Ecto neural progenitor cell (in vitro differentiated cells): Measurements from ENCODE around the gene RNU1-2.
"Not testable (repeated sequence)": the region's sequence is repeated elsewhere in the genome, so short reads cannot be mapped to it uniquely, and the experiment has no call there.

Experiments used
- DNase-seq: peaks from one replicate; pipeline ENCODE4 v3.0.0-alpha.2; 2018; ENCODE audit warnings: low spot score

The RNU1-2 gene

DNA sequence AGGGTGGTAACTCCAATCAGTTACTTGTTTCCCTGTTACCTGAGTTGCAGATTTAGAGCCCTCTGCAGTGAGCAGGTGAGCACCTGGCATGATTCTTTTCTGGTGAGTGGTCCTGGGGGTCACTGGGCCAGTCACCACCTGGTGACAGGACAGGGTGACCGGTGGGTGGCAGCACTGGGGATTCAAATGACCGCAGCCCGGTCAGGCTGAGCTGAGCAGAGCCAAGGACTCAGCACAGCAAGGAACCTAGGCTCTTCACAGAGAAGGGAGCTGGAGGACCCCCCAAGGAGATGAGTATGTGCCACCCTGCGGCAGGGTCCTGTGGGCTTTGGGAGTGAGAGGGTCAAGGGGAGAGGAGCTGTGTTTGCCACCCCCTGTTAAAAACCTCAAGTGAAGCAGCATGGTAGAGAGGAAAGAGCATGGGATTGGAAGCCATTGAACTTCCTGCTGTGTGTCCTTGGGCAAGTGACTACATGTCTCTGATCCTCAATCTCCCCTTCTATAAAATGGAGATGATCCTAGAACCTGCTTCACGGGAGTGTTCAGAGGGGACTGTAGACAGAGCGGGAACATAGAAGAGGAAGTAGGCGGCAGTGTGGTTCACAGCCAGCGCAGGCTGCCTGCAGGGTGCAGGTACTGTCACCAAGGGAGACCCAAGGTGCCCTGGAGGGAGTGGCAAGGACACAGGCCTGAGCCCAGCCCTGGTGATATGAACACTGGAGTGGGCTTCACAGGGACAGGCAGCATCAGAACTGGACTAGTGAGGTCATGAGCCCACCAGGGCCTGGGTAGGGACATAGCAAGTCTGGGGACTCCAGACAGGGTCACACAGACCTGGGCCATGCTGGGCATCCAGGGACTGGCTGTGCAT is 16.3 kb downstream of the RNU1-2 start:
- not testable (repeated sequence) for DNase-seq

DNA sequence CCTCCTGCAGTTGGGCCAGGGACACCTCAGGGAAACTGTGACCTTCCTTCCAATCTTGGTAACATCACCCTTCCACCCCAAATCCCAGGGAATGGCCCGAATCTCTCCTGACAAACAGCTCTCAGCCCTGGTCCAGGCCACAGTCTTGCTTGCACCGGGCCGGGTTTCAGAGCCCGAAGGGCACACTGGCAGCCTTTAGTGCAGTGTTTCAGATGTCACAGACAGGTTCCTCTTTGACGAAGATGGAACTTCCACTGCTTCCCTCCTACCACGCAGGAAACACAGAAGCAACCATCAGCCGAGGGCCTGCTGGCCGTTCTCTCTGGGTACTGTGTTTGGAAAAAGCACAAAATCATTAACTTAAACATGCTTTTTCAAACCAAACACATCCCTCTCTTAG is 17.0 kb downstream of the RNU1-2 start:
- not testable (repeated sequence) for DNase-seq

DNA sequence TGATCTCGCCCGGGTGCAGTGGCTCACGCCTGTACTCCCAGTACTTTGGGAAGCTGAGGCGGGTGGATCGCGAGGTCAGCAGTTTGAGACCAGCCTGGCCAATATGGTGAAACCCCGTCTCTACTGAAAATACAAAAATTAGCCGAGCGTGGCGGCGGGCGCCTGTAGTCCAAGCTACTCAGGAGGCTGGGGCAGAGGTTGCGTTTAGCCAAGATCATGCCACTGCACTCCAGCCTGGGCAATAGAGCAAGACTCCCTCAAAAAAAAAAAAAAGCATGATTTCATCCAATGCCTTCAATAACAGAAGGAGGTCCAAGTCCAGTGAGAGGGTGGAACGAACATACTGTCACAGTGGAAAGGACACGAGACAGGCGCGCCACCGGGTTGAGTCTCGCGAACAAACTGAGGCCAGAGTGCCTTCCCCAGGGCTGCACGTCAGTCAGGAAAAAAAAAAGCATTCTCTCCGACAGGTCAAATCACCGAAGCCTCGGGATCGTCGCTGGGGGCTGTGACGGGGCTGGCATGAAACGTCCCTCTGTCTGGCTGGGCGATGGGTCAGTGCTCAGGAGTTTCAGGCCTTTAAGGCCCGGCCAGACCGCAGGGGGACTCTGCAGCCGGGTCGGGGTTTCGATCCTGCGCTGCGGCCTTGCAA is 17.5 kb downstream of the RNU1-2 start:
- DNase-seq = no peak

DNA sequence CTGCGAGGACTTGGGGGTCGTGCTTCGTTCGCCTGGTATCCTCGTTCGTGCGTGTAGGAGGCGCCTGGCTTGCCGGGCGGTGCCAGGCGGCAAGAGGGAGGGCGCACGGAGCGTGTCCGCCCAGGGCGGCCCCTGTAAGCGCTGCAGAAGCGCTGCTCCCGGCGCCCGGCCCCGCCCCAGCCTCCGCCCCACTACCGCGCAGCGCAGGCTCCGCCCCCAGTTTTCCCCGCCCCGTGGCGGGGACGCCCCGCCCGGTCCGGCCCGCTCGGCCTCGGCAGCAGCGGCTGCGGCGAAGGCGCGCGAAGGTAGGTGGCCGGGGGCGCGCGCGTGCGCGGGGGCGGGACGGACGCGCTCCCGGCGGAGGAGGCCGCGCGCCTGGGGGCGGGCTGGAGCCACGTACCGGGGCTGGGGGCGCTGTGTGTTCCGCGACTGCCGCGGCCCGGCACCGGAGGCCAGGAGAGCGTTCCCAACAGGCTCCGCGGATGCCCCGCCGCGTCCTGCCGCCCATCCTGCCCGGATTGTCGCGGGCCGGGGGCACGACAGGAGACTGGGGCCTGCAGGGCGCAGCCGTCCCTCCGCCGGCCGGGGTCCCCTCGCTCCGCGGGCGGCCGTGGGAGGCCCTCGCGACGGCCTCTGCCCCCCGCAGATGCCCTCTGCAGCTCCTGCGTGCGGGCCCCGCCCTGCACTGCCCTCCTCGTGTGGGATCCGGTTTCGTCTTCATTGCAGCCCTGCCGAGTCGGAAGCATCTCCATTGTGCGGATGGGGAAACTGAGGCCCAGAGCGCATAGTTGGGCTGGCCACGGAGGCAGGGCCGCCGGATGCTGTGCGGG is 18.3 kb downstream of the RNU1-2 start:
- peak; percentile 96 for DNase-seq

DNA sequence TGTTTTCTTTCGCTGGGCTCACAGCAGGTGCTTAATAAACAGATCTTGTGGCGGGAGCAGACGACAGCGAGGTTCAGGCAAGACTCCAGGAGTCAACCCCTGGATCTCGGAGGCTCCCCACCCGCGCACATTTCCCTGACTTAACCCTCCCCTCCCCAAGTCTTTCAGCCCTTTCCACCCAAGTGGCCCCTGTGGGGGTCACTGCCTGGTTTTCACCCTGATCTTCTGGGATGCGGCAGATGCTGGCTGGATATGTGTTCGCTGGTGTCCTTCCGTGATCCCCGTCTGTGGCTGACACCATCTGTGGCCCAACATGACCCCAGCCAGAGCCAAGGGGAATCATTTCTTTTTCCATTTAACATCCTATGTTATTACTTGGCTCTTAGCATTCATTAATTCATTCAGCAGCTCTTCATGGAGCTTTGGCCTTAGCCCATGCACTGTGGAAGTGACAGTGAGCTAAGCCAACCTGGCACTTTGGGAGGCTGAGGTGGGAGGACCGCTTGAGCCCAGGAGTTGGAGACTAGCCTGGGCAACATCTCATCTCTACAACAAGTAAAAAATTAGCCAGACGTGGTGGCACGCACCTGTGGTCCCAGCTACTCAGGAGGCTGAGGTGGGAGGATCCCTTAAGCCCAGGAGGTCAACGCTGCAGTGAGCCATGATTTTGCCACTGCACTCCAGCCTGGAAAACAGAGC is 19.3 kb downstream of the RNU1-2 start:
- DNase-seq = not testable (repeated sequence)

DNA sequence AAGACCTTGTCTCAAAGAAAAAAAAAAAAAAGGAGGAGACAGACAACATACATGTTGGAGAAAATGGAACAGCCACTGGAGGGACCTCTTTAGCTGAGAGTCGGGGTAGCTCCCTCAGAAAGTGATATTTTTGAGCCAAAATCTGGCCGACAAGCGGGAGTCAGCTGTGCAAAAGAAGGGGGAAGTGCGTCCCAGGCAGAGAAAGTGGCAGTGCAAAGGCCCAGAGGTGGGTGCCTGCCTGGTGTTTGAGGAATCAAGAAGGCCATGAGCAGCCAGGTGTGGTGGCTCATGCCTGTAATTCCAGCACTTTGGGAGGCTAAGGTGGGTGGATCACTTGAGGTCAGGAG is 19.8 kb downstream of the RNU1-2 start:
- no peak for DNase-seq

DNA sequence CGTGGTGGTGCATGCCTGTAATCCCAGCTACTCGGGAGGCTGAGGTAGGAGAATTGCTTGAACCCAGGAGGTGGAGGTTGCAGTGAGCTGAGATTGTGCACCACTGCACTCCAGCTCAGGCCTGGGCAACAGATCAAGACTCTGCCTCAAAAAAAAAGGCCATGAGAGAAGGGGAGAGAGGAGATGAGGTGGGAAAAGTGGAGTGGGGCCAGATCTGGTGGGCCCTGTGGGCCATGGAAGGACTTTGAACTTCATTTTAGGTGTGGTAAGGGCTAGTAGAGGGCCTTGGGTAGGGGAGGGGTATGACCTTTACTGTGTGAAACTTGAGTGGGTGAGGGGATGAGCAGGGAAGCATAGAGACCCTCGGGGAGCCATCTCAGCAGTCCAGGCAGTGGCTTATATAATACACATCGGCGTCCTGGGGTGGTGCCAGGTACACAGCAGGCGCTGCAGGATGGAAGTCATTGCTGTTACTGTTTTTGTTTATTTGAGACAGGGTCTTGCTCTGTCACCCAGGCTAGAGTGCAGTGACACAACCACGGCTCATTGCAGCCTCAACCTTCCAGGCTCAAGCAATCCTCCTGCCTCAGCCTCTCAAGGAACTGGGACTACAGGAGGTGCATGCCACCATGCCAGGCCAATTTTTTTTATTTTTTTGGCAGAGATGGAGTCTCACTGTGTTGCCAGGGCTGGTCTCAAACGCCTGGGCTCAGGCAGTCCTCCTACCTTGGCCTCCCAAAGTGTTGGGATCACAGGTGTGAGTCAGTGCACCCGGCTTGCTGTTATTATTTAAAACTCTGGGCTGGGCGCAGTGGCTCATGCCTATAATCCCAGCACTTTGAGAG is 20.5 kb downstream of the RNU1-2 start:
- DNase-seq = not testable (repeated sequence)

DNA sequence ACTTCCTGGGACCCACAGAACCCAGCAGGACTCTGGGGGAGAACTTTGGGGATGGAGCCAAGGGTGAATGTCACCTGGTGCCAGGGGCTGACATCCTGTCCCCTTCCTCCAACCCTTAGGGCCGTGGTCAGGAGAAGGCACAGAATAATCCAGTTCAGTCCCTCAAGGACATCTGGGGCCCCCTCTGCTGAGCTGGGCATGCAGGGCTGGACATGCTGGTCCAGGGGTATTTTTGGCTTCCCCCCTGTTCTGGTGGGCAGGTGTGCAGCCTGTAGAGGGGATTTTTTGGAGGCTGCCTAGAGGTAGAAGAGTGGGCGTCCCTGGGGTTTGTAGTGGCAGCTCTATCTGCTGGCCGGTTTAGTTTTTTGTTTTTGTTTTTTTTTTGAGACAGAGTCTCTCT is 22.6 kb downstream of the RNU1-2 start:
- no peak for DNase-seq

DNA sequence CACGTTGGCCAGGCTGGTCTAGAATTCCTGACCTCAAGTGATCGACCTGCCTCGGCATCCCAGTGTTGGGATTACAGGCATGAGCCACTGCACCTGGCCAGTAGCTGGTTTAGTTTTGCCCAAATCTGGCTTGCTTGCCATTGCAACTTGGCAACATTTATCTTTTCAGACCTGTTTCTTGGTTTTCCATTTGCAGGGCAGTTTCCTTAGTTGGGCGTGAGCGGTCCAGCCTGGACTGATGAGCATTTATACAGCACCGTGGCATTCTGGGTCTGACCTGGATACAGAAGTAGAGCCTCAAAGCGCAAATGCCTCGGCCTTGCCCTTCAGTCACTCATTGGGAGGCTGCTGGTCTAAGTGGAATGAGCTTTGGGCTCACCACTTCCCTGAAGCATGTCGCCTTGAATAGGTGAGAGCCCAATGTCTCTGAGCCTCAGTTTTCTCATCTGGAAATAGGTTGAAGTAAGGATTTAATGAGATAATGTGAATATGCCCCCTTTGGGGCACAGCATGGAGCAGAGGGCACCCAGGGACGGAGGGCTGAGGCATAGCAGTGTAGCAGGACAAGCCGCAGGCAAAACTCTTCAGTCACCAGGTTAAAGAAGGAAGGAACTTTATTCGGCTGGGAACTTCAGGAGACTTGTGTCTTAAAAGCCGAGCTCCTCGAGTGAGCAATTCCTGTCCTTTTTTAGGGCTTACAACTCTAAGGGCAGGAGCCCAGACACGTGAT is 23.3 kb downstream of the RNU1-2 start:
- DNase-seq = not testable (repeated sequence)

DNA sequence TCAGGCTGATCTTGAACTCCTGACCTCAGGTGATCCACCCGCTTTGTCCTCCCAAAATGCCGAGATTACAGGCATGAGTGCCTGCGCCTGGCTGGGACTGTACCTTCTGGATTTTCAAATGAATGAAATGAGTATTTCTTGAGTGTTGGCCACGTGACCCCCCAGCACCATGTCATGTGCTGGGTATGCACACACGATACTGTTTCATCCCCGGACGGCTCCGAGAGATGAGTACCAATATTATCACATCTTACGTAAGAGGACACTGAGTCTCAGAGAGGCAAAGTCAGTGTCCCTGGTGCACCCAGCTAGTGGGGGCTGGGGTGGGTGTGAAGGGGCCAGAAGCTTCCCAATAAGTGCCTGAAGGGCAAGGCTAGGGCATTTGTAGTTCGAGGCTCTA is 25.2 kb downstream of the RNU1-2 start:
- no peak for DNase-seq

DNA sequence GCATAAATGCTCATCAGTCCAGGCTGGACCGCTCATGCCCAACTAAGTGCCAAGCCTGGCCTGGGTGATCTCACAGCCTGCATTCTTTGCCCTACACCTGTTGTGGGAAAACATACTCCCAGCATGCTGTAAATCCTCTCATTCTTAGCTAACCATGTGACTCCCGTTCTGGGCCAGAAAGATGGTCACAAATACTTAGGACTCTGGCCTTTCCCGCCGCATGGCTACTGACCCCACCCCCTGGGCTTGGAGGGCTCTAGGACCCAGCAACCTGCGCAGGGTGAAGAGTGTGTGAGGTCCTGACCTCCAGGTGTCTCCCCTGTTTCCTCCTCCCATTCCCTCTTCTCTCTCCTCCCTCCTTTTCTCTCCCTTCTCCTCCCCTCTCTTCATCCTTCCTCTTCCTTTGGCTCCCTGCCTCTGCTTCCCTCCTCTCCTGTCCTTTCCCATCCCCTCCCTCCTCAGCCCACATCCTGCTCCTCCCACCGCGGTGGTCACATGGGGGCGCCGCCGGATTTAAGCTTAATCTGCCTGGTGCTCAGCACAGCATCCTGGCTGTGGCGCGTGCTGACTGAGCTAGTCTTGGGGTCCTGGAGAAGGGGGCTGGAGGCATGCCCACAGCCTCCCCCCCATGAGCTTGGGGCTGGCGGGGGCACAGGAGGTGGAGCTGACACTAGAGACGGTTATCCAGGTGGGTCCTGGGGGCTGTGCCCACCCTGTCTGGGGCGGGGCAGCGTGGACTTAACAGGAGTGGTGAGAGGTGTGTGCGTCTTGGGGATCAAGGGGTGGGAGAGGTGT is 25.8 kb downstream of the RNU1-2 start, which contains the start of gene CROCC:
TSS of gene CROCC (plus strand) at position 541 of the 795 bp plus-strand sequence. CDS start at position 629, 88 bp downstream.
- DNase-seq = peak; percentile 90

DNA sequence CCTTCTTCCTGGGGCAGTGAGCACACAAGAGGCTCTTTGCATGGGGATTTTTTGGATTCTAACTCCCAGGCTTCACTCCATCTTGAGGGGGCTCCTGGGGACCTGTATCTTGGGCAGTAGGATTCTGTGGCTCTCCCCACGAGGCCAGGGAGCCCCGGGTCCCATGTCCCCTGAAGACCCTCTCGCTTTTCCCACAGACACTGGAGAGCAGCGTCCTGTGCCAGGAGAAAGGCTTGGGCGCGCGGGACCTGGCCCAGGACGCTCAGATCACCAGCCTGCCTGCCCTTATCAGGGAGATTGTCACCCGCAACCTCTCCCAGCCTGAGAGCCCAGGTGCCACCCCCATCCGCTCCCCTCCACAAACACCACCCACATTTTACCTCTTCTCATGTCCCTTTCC is 26.7 kb downstream of the RNU1-2 start:
- DNase-seq = no peak

DNA sequence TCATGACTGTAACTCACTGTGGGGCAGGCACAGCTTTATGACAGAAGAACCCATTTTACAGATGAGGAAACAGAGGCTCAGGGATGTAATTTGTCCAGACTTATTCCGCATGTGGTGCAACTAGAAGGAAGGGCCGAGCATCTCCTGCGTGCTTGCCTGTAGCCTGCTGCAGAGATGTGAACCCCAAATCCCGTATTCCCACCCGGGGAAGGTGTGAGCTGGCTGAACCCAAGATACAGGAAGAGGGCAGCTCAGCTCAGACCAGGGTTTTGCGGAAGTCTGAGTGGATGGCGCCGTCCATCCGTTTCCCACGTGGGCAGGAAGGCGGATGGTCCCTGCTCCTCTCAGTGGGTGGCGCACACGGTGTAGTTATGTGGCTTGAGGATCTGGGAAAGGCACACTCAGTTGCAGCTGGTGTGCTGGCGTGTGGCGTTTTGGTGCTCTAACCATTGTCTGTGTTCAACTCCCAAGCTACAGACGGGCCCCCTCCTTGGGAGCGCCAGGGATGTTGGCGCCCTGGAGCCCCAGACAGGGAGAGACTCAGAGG is 27.2 kb downstream of the RNU1-2 start:
- no peak for DNase-seq

DNA sequence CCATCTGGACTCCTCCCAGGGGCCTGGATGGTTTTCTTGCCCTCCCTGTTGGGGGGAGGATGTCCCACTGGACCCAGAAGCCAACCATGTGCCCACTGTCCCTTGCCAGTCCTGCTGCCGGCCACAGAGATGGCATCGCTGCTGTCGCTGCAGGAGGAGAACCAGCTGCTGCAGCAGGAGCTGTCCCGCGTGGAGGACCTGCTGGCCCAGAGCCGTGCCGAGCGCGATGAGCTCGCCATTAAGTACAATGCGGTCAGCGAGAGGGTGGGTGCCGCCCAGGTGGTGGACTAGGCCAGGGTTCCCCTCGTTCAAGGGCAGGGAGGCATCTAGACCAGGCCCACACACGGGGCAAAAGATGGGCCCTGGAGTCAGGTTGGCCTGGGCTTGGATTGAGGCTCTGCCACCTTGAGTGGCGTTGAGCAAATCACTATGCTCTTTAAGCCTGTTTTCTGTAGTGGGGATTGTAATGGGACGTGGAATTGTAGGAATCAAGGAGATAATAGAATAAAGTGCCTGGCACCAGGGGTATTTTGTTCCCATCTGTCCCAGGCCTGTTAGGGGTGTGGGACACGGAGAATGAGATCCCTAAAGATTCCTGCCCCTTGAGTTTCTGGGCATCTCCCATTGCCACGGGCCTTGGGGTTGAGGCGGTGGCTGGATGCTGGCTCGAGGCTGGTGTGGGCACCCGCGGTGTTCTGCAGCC is 28.6 kb downstream of the RNU1-2 start:
- DNase-seq = no peak

DNA sequence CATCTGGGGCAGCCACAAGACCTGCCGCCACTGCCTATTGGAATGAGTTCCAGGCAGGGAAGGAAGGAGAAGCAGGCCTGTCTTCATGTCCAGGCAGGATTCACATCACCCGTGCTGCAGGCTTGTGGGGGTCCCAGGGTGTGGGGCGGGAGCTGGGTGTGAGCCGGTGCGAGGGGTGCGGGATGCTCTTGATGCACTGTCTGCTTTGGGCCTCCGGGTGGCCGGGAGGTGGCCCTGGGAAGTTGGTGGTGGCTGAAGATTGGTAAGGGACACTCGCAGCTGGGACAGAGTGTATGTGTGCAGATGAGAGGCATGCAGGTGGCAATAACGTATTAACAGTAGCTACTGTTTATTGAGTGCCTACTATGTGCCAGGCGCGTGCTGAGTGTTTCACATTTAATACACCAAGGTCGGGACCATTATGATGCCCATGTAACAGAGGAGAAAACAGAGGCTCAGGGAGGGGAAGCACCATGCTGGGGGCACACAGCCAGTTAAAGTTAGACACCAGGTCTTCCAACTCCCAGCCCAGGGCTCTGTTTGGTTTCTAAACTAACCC is 29.2 kb downstream of the RNU1-2 start:
- DNase-seq = peak; percentile 49

DNA sequence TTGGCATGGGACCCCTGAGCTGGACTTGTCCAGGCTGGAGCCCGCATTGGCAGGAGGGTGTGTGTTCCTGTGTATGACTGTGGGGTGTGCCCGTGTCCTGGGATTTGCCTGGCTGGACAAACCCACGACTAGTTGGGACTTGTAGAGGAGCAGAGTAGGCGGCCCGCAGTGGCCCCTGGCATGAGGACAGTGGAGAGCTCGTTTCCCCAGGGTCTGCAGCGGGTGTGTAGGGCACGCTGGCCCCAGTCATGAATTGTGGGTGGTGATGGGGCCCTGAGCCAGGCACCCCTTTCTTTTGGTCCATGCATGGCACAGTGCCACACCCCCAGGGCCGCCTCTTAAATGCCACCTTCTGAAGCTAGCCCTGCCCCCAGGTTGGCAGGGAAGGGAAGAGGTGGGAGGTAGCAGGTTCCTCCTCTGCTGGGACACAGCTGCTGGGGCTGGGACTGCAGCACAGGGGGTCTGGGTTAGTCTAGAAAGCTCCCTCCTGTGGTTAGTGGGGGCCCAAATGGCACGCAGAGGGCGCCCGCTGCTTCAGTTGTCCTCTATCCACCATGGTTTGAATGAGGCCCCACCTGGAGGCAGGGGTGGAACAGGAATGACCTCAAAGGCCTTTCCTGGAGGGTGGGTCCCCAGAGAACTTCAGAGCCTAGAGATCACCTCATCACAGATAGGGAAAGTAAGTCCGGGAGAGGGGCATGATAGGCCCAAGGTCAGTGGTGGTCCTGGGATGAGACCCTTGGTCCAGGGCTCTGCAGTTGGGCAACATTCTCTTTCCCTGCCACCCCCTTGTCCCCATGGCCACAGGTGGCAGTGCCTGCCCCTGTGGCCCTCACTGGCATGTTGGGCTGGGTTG is 30.1 kb downstream of the RNU1-2 start:
- DNase-seq = no peak

DNA sequence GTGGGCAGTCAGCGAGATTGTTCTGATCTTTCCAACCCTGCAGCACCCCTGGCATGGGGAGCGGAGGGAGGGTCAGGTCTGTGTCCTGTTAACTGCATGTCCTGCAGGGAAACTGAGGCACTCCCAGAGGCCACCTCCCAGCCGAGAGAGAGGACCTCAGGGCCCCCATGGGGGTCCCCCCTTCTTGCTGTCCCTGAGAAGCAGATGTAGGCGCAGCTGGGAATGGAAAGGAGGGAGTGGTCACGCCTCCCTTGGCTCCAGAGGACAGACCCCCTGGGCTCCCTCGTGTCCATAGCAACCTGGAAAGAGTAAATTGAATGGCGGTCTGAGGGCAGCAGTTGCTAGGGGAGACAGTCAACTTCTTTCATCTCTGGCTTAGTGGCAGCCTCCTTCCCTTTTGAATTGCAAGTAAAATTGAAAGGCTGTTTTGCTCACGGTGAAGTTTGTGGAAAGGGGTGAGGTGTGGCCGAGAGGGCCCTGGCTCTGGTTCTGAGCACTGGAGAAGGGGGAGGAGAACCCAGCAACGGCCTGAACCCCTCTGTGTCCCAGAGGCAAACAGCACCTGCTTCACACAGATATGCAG is 30.8 kb downstream of the RNU1-2 start:
- peak; percentile 86 for DNase-seq
